SK-N-SH (cell line): ENCODE measurements around the gene GRB10.

ENCODE experiments used
- CHD2 ChIP-seq: fragments of 150-350 bp; IDR thresholded peaks from 2 replicates; pipeline ENCODE4 v1.6.1; 2018; ENCODE audit warnings: low read length; ENCODE audit not compliant: partially characterized antibody
- CTCF ChIP-seq: fragments of 200-600 bp; sonication (generic); IDR thresholded peaks from 2 replicates; pipeline ENCODE4 v1.6.1; 2017; ENCODE audit warnings: antibody characterized with exemption, mild to moderate bottlenecking, moderate library complexity
- EP300 ChIP-seq, 2 experiments: IDR thresholded peaks; 2 replicates each; pipeline versions ENCODE4 v1.4.0 to v1.6.1; 2012; ENCODE audit warnings: borderline replicate concordance in 1 of 2, low read depth in 1 of 2, low read length in 1 of 2
- FOXJ3 ChIP-seq: sonication (generic); formaldehyde crosslinking; IDR thresholded peaks from 2 replicates; pipeline ENCODE4 v1.5.1; 2020; ENCODE audit warnings: mild to moderate bottlenecking, missing genetic modification reagents
- GATA2 ChIP-seq: sonication (generic); formaldehyde crosslinking; IDR thresholded peaks from 2 replicates; pipeline ENCODE4 v1.5.0; 2020; ENCODE audit warnings: mild to moderate bottlenecking, missing genetic modification reagents
- MAX ChIP-seq: IDR thresholded peaks from 2 replicates; pipeline ENCODE4 v1.4.0; 2012; ENCODE audit warnings: low read depth
- MXI1 ChIP-seq: IDR thresholded peaks from 2 replicates; pipeline ENCODE4 v1.6.1; 2012; ENCODE audit warnings: mild to moderate bottlenecking, low read depth, low read length, improper control_type of control experiment
- POLR2AphosphoS5 ChIP-seq: IDR thresholded peaks from 2 replicates; pipeline ENCODE4 v1.6.1; 2012; ENCODE audit warnings: low read depth, low read length
- RAD21 ChIP-seq: IDR thresholded peaks from 2 replicates; pipeline ENCODE4 v1.6.1; 2012; ENCODE audit warnings: mild to moderate bottlenecking, low read length
- RFX5 ChIP-seq: IDR thresholded peaks from 2 replicates; pipeline ENCODE4 v1.6.1; 2012; ENCODE audit warnings: mild to moderate bottlenecking, improper control_type of control experiment, low read length
- RXRA ChIP-seq: IDR thresholded peaks from 2 replicates; pipeline ENCODE4 v1.4.0; 2012; ENCODE audit warnings: low read depth, mild to moderate bottlenecking, borderline replicate concordance
- USF1 ChIP-seq: IDR thresholded peaks from 2 replicates; pipeline ENCODE4 v1.4.0; 2012; ENCODE audit warnings: low read depth, borderline replicate concordance

GRCh38 chr7:50793120-50793946 is 10.6 kb upstream of the GRB10 start:
- TF ChIP-seq RAD21 (no peak), MXI1 (no peak), POLR2AphosphoS5 (no peak), CTCF (no peak), USF1 (no peak), CHD2 (no peak), GATA2 (CRISPR knock-in tag) (no peak), RXRA (no peak), EP300 (IDR thresholded peaks at IDR 0.05; ENCODE audit: borderline replicate concordance in 1 of 2, low read depth in 1 of 2, low read length in 1 of 2) (no peak), FOXJ3 (CRISPR knock-in tag) (no peak), MAX (no peak), RFX5 (no peak)
